ENCODE results near the gene TAMALIN.

TAMALIN gene

DNA sequence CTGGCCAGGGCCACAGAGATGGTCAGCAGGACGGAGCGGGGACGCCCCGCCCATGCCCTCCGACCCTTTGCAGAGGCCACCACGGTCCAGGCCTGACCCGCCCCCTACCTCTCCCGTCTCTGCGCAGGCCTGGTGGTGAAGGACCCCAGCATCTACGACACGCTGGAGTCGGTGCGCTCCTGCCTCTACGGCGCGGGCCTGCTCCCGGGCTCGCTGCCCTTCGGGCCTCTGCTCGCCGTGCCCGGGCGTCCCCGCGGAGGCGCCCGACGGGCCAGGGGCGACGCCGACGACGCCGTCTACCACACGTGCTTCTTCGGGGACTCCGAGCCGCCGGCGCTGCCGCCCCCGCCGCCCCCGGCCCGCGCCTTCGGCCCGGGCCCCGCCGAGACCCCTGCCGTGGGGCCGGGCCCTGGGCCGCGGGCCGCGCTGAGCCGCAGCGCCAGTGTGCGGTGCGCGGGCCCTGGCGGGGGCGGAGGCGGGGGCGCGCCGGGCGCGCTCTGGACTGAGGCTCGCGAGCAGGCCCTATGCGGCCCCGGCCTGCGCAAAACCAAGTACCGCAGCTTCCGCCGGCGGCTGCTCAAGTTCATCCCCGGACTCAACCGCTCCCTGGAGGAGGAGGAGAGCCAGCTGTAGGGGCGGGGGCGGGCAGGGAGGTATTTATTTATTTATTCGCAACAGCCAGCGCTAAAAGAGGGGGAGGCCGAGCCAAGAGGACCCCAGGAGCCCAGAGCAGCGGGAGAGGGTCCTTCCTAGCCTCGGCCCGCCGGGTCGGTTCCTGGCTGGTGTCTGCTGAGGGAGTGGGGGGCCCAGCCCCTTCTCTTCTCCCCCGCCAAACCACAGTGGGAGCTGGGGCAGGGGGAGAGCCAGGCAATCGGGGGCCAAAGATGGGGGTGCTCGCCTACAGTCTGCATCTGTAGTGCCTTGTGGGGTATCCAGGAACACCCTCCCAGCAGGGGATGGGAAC, 8.1 kb downstream of the TAMALIN start:
- DNase-seq: no peak

DNA sequence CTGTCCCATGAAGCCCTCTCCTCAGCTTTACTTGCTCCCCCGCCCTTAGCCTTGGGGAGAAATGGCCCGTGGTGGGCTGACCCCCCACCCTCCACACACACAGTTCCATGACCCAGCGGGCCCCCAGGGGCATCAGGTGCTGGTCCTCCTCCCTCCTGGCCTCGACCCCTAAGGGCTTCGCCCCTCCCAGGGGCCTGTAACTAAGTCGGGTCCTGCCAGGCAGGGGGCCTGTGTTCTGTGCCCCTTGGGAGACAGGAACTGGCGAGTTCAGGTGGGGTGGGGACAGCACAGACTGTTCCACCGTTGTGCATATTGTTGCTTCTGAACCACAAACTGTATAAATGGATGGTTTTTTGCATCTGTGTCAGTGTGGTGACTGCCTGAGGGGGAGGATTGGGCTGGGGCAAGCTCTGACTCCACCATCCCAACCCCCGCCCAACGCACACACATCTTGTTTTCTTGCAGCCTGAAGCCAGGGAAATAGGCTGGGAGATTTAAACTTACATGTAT, 8.8 kb downstream of the TAMALIN start:
- no peak for DNase-seq

DNA sequence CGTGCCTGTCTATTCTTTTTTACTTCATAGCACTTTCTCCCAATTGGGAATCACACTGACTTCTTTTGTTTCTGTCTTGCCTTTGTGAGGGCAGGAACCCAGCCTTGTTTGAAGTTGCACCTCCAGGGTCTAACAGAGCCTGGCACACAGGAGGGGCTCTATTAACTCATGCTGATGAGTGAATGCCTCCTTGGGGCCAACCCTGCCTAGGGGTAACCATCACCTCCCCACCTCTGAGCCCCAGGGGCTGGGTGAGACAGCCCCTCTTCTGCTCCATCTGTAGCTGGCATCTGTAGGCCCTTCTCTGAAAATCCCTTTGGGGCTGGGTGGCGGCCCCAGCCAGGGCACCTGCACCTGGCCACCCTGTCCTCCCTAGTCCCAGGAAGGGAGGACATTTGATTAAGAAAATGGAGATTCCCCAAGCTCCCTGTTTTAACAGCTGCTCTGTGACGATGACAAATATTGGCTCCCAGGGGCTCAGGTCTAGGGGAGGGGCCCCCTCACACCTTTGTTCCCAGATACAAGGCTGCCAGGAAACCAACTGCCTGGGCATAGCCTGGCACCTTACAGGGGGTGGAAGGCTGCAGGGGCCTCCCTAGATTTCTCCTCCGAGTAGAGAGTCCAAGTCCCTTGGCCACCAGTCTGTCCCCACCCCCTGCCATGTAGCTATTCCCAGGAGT, 11.8 kb downstream of the TAMALIN start:
- DNase-seq: no peak

DNA sequence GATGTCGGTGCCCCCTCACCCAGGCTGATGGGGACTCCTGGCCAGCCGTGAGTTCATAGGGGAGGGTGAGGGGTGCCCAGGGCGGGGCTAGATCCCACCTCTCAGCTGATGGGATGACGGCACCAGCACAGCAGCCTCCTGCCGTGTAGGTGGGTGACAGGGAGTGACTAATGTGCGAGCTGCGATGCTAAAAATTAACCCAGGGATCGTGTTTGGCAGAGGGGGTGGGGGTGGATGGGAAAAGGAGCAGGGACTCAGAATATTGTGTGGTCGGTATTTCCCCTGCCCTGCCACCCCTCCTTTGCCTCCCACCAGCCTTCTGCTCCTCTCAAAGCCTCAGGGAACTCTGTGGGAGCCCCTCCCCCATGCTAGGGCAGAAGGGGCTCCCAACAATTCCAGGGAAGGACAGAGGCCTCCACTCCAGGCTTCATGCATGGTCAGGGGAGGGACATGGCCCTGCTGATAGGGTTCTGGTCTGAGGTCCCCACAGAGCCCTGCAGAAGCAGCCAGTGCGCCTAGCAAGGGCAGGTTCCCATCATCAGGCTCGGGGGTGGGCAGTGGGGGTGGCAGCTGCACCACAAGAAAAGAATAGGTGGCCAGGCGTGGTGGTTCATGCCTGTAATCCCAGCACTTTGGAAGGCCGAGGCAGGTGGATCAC, 12.5 kb downstream of the TAMALIN start:
- DNase-seq: no peak

DNA sequence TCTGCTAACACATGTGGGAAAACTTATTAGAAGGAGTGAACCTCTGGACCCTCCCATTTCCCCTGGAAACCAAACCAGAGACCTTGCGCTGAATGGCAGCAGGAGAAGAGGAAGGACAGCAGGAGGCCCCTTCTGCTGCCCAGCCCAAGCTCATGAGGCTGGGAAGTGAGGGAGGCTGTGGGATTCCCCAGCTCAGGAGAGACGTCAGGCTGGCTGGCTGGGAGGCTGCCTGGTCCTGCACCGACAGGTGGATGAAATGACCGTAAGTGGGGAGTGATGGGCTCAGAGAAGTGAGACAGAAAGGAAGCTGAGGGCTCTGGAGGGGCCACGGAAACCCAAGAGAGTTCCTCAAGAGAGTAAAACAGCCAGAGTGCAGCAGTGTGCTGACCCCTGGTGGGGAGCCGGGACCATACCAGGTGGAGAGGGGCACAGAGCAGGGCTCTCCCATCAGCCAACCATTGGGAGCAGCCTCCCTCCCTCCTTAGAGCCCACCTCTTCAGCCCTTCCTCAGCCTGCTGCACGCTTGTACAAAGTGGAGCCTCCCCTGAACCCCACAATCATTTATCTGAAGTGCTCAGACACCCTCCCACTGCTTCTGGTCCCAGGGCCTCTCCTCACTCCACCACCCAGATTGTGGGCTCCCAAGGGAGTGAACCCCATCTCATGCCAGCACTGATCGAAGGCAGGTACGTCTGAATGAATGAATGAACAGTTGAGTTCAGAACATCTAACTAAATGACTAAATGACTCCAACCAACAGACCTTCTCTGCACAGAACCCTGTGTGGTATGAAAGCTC, 14.0 kb downstream of the TAMALIN start:
- DNase-seq: peak; percentile 55 to 57

DNA sequence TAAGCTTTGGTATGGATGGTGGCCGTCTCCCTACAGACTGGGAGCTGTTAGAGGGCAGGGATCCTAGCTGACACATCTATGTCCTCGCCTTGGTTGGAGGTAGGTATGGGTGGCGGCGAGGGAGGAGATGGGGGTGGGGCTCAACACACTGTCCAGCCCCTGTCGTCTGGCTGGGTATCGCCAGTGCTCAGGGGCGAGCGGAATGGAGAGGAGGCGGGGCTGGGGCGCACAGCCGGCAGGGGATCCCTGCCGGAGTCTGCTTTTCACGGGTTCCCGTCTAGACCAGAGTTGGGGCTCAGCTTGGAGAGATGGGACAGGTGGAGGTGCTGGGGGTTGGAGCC, 16.1 kb downstream of the TAMALIN start:
- DNase-seq: no peak

DNA sequence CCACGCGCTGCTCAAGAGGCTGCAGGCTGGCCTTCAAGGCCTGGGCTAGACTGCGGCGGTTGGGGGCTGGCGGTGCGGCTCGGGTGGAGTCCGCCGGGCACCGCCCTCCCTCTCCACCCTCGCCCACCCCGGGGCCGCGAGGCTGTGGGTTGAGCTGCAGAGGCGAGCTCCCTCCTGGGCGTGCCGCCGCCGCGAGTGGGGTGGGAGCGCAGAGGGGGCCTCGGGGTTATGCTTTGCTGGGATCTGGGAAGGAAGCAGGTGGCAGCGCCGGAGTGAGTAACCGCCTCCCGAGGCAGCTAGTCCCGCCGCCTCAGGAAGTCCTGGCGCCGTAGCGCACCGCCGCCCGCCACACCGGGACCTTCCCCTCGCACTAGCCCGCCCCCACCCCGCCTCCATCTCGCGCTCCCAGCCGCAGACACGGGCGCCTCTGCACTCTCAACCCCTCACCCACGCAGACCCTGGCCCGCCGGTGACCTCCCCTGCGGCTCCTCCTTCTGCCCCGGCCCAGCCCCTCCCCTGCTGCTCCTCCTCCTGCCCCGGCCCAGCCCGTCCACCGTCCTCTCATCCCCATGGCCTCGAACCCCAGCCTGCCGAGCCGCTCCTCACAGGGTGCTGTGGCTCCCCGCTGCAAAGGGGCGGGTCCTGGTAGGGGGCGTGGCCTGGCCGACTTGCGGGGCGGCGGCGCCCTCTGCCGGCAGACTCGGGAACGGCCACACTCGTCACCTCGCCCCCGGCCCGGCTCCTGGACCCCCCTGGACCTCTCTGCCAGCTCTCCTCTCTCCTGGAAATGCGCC, 16.6 kb downstream of the TAMALIN start:
- DNase-seq: peak; percentile 85 to 95

DNA sequence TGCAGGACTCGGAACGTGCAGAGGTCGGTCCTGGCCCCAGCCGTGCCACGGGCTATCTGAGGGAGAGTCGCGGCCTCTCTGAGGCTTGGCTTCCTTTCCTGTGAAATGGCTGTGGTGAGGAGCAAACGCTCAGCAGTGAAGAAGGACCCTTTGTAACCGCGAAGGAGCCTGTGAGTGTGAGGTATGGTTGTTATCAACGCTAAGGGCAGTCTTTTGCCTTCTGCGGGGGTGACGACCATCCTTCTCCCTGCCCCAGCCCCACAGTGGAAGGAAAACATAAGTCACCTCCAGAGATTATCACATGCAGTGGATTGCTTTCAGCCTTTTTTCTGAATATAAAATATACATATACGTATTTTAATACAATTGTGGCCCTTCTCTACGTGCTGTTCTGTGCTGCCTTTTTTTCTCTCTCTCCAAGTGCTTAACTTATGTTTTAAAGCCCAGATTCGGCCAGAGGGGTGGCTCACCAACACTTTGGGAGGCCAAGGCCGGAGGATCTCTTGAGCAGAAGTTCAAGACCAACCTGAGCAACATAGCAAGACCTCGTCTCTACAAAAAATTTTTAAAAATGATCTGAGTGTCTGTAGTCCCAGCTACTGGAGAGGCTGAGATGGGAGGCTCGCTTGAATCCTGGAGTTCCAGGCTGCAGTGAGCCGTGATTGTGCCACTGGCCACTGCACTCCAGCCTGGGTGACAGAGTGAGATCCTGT, 17.4 kb downstream of the TAMALIN start:
- DNase-seq: peak in 1 of 2 experiments; percentile 34

DNA sequence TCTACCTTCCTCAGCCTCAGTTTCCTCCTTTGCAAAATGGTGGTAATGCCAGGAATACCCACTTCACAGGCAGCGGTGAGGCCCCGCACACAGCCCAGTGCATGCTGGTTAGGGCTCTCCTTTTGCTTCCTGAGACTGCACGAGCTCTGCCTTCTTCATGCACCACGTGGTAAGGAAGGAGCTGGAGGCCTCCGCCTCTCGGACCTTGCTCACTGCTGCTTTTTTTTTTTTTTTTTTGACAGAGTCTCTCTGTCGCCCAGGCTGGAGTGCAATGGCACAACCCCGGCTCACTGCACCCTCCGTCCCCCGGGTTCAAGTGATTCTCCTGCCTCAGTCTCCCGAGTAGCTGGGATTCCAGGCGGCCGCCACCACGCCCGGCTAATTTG, 18.1 kb downstream of the TAMALIN start:
- DNase-seq: peak; percentile 32 to 45

DNA sequence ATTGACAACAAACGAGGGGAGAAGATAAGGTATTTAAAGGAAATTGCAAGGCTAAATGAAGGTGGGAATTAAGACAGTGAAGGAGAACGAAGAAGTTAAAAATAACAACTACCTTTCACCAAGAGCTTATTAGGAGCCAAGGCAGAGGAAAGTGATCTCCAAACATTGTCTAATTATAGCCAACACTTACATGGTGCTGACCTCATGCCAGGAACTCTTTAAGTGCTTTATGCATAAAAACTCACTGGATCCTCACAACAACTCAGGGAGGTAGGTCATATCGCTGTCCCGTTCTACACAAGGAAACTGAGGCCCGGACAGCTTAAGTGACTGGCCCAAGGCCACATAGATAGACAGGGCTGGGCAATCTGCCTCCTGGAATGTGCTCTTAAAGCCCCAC, 19.5 kb downstream of the TAMALIN start:
- DNase-seq: no peak

DNA sequence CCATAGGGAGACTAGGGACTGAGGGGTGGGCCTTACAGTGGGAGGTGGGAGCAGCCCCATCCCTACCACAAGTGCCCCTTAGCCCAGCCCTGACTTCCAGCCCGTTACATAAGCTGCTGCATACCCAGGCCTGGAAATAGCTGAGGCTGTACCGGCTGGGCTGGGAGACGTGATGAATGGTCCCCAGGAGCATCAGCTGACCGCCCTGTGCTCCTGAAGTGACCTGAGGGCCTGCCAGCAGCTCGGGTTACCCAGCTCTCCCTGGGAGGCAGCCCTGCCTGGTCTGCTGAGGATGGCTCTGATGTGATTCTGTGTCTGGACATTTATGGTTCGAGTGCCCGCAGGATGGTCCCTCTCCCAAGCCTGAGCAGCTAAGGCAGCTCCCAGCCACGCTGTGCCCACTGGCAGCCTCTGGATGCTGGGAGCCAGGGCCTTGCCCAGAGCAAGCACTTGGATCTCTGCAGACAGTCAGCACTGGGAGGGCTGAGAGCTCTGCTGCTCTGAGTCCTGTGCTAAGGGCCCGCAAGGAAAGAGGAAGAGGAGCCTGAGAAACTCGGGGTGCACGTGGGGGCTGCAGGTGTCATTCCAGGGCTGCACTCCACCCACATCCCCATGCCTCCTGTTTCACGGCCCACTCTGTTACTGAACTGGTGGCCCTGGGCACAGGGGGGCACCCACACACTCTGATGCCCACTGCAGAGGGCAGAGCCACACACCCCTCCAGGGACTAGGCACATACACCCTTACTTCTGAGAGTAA, 20.5 kb downstream of the TAMALIN start:
- DNase-seq: no peak

DNA sequence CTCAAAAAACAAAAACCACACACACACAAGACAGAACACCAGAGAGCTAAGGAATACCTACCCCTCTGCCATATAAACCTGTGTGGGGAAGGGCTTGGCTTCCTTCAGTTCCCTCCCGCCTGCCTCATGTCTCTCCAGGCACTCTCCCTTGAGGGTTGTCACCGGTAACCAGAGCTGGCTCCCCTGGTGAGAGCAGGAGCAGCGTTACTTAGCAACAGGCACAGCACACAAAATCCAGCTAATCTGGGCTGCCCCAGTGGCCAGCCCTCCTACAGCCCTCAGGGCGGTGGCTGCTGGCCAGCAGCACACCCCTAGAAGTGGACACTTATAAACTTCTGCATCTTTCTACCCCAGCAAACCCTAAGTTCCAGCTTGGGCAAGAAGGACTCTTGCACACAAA, 22.9 kb downstream of the TAMALIN start:
- no peak for DNase-seq

DNA sequence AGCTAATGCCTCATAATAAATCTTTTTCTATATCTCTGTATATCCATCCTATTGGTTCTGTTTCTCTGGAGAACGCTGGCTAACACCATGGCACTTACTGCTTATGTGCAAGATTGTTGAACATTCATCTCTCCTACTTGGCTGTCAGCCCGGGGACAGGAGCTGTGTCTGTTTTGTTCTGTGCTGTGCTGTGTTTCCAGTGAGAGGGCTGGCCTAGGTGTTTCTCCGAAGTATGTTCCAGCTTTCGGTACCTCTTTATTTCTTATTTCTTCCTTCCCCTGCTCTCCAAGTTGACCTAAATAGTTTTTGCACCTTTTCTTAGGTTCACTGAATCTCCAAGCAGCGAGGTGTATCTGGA, 25.7 kb downstream of the TAMALIN start:
- DNase-seq: no peak

DNA sequence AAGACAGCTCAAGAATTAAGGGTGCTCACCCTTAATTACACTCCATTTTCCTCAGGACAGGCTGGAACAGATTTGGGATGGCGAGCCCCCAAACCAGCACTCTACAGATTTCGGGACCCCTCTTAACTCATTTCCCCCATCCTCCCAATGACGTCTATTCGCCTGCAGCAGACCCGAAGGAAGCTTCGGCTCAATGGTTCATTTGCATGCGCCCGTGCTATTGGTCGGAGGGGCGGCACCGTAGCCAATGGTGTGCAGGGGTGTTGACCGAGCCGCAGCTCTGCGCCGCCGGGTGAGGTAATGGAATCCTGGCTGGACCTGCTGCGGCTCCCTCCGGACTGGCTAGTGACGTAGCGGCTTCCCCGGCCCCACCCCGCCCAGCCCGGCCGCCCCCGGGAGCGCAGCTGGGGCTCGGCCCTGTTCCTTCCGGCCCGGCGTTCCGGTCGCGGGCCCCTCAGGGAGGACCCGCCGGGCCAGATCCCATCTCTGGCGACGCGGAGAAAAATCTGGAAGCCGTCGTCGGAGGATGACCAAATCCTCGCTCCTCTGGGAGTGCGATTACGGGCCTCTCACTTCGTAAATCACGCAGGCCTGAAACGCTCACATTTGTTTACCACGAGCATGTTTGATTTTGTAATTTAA, 26.2 kb downstream of the TAMALIN start:
- DNase-seq: peak; percentile 83 to 87

DNA sequence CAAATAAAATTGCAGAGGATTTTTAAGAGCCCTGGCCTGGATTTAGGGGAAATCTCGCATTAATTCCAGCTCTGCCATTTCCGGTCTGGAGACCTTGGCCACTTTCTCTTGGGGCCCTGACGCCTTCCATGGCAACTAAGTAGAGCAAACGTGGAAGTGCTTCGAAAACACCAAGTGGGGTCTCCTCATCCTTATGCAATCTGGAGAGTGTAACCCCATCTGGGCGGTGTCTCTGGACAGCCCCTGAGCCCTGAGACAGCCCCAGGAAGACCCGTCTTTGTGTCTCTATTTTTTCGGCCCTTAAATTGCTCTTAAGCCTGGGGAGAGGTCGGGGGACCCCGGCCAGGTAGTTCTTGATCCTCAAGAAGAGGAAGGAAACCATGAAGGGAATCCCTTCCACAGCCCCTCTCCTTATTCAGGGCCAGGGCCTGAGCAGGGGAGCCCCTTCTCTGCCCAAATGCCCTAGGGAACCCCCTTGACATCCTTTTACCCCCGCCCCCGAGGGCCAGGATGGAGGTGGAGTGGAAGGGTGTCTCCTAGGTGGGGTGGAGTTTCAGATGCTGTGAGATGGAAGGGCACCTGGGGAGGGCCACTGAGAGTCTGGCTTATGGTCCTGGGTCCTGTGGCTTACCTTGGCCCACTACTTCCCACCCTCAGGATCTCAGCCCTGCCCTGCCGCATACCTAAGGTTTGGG, 26.8 kb downstream of the TAMALIN start:
- no peak for DNase-seq

DNA sequence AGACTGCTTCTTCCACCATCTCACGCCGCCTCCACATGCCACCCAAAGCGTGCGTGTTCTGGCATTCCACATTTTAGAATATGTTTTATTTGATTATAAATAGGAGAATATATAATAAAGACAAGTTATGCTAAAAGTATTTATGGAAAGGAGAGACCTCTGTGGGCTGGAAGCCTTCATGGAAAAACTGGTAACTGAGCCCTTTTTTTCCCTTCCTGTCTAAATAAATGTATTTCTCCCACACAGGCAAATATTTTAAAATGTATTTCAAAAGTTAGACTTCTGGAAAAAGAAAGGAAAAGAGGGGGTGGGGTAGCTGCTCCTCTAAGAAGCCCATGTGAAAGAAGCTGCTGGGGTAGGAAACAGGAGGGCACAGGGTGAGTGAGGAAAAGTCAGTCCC, 28.4 kb downstream of the TAMALIN start:
- no peak for DNase-seq

DNA sequence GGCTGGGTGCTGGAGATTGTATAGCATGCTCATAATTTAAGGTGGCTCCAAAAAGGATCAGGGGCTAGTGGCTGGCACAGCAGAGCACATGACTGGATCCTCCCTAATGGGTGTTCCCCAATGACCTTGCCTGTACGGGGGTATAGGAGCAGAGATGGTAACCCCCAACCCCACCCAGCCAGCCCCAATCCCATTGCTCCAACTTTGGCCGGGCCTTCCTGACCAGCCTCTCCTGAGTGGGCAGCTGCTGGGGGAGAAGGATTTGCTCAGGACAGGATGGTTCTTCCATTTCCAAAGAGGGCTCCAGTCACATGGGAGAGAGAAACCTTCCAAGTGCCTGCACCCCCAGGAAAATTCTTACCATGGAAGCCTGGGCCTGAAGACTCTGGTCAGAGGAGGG, 29.2 kb downstream of the TAMALIN start:
- no peak for DNase-seq

DNA sequence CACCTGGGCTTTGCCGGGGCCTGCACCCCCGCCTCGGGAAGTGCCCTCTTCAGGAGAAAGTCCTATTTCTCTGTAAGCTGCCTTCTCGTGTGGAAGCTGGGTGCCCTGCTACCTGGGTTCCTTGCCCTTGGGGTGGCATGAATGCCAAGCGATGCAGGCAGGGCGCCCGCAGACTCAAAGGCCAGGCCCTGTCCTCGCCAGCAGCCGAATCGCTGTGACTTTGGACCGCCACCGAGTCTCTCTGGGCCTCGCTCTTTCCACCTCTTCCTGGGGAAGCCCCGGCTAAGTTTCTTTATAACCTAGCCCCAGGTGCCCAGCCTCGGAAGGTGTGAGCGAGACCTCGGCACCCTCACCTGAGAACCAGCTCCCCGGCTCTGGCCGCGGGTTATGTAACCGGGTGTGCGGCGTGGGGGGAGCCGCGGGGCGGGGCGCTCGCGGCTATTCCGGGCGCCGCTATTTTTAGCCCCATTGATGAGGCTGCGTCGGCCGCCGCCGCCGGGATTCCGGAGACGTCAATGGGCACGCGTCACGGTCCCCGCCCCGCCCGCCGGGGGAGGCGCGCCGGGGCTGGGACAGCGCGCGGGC, 29.9 kb downstream of the TAMALIN start:
- DNase-seq: peak; percentile 76 to 86

All from stimulated activated CD4-positive, alpha-beta T cell treated with anti-CD3 and anti-CD28 coated beads, Interleukin-4, amount 100 ng/mL, for 4 hours (primary cell).